Fibroblast of lung (primary cell): Measurements from ENCODE around the gene DDX25. TPM values are rescaled to one million over a fixed set of nuclear protein-coding genes. Genes with fewer than 3 reads are reported as not detected.

Experiments
- DNase-seq, 2 donors: peaks; one replicate each; pipeline versions ENCODE4 v3.0.0 to v3.0.0-alpha.2; 2010; ENCODE audit warnings: low read depth in 2 of 2
- H2AFZ ChIP-seq: 2 replicates; pipeline ENCODE4 v1.5.1; 2012; ENCODE audit warnings: low read length, control low read depth, inconsistent platforms
- H3K27ac ChIP-seq: 2 replicates; pipeline ENCODE4 v1.5.1; 2011; ENCODE audit warnings: low read length, control low read depth; ENCODE audit not compliant: insufficient read depth
- H3K27me3 ChIP-seq: 2 replicates; pipeline ENCODE4 v1.5.1; 2011; ENCODE audit warnings: mild to moderate bottlenecking, low read length; ENCODE audit not compliant: control insufficient read depth, insufficient read depth
- H3K36me3 ChIP-seq: 2 replicates; pipeline ENCODE4 v1.5.1; 2011; ENCODE audit warnings: low read length; ENCODE audit not compliant: control insufficient read depth, insufficient read depth
- H3K4me1 ChIP-seq: 2 replicates; pipeline ENCODE4 v1.5.1; 2011; ENCODE audit warnings: low read length; ENCODE audit not compliant: control insufficient read depth, insufficient read depth; ENCODE audit errors: extremely low read depth
- H3K4me2 ChIP-seq: 2 replicates; pipeline ENCODE4 v1.5.1; 2011; ENCODE audit warnings: low read length, control low read depth; ENCODE audit not compliant: insufficient read depth; ENCODE audit errors: extremely low read depth
- H3K4me3 ChIP-seq, 4 experiments: fragments of 200-600 bp in 1 of 4; sonication (generic) in 1 of 4; replicated peaks in 1 of 4; 2 replicates each; pipeline ENCODE4 v1.5.1; 2011 to 2016; ENCODE audit warnings: low read length in 4 of 4, low read depth in 3 of 4, mild to moderate bottlenecking in 3 of 4, control low read depth in 2 of 4, inconsistent platforms in 1 of 4, mixed read lengths in 1 of 4; ENCODE audit not compliant: insufficient read depth in 1 of 4; ENCODE audit errors: control extremely low read depth in 1 of 4
- H3K79me2 ChIP-seq: 2 replicates; pipeline ENCODE4 v1.5.1; 2012; ENCODE audit warnings: mild to moderate bottlenecking, low read length, inconsistent platforms; ENCODE audit not compliant: control insufficient read depth, insufficient read depth
- H3K9ac ChIP-seq: 2 replicates; pipeline ENCODE4 v1.5.1; 2011; ENCODE audit warnings: mild to moderate bottlenecking, low read length, control low read depth; ENCODE audit not compliant: insufficient read depth
- H3K9me3 ChIP-seq: 2 replicates; pipeline ENCODE4 v1.5.1; 2012; ENCODE audit warnings: low read depth, low read length; ENCODE audit not compliant: control insufficient read depth, insufficient read depth
- H4K20me1 ChIP-seq: 2 replicates; pipeline ENCODE4 v1.5.1; 2011; ENCODE audit warnings: low read length; ENCODE audit not compliant: control insufficient read depth, insufficient read depth; ENCODE audit errors: extremely low read depth
- EZH2 ChIP-seq: IDR thresholded peaks from 2 replicates; pipeline ENCODE4 v1.5.1; 2012; ENCODE audit warnings: low read length, control low read depth, mild to moderate bottlenecking; ENCODE audit errors: missing control alignments
- polyA plus RNA-seq, 2 donors: library from polyadenylated mRNA; depleted of rRNA in 1 of 2; stranded (reverse) in 1 of 2; unstranded in 1 of 2; fragments of >200 nt; gene quantifications; 2 replicates each; pipeline ENCODE4 v1.2.1, GENCODE V29; 2011 to 2012; ENCODE audit warnings: missing spikeins in 1 of 2
- total RNA-seq: library from RNA; depleted of rRNA; stranded (reverse); fragments of >200 nt; gene quantifications from 2 replicates; pipeline ENCODE4 v1.2.1, GENCODE V29; 2014
- TF ChIP-seq, protein P1 (sequence below), 2 donors: IDR thresholded peaks in 1 of 2; conservative IDR thresholded peaks in 1 of 2; 1 replicate in 1 of 2; 2 replicates in 1 of 2; pipeline ENCODE4 v1.5.1; 2011 to 2012; ENCODE audit warnings: low read length in 2 of 2, control low read depth in 1 of 2, inconsistent platforms in 1 of 2, low read depth in 1 of 2, mild to moderate bottlenecking in 1 of 2

The DDX25 gene
- total and polyA plus RNA-seq, 2 donors (not counting 1 experiment from before 2014, with no cell fraction given) = not detected

DNA sequence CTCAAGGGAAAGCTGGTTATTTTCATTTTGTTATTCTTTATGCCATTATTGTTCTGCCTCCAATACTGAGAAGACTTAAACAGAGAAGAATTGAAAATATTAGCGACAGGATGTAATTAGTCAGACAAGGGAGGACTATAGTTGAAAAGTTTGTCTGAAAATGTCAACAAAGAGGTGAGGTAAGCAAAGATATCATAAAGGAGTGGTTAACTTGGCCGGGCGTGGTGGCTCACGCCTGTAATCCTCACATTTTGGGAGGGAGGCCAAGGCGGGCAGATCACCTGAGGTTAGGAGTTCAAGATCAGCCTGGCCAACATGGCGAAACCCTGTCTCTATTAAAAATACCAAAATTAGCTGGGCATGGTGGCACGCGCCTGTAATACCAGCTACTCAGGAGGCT is 20.9 kb upstream of the DDX25 start:
- H4K20me1 ChIP-seq = no peaks in the 10 kb centered on the region
- H3K27ac ChIP-seq = no peak overlapping the region
- no peak for DNase-seq
- no peak overlapping the region for H2AFZ ChIP-seq
- no peaks in the 10 kb centered on the region for H3K36me3 ChIP-seq
- H3K79me2 ChIP-seq = no peaks in the 10 kb centered on the region
- H3K4me3 ChIP-seq = no peak overlapping the region
- no peaks in the 10 kb centered on the region for H3K27me3 ChIP-seq
- no peaks in the 10 kb centered on the region for H3K9me3 ChIP-seq
- no peaks in the 10 kb centered on the region for H3K4me1 ChIP-seq
- H3K9ac ChIP-seq = no peak overlapping the region
- no peak overlapping the region for H3K4me2 ChIP-seq
- TF ChIP-seq, protein P1, sequence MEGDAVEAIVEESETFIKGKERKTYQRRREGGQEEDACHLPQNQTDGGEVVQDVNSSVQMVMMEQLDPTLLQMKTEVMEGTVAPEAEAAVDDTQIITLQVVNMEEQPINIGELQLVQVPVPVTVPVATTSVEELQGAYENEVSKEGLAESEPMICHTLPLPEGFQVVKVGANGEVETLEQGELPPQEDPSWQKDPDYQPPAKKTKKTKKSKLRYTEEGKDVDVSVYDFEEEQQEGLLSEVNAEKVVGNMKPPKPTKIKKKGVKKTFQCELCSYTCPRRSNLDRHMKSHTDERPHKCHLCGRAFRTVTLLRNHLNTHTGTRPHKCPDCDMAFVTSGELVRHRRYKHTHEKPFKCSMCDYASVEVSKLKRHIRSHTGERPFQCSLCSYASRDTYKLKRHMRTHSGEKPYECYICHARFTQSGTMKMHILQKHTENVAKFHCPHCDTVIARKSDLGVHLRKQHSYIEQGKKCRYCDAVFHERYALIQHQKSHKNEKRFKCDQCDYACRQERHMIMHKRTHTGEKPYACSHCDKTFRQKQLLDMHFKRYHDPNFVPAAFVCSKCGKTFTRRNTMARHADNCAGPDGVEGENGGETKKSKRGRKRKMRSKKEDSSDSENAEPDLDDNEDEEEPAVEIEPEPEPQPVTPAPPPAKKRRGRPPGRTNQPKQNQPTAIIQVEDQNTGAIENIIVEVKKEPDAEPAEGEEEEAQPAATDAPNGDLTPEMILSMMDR (conservative IDR thresholded peaks at IDR 0.05 in 1 of 2, IDR thresholded peaks at IDR 0.05 in 1 of 2; ENCODE audit: low read depth in 1 of 2, low read length in 2 of 2) = no peak
- TF ChIP-seq EZH2 = no peak

DNA sequence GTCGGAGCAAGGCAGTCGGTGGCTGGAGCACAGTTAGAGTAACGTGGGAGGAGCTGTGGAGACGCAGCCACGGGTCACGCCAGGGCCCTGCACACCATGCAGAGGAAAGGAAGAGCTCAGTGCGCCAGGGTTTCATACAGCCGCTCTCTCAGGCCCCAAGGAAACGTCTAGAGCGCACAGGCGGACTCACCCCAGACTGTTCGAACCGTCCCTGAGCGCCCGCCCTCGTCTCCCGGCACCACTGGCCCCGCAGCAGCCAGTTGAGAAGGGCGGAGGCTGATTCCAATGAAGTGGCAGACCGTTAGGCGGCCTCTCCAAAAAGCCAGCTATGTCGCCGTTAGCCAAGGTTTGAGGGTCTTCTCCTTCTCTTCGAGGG is 17.3 kb upstream of the DDX25 start:
- peak overlapping the region; percentile 76 for H3K4me2 ChIP-seq
- peaks cover 27% of the 10 kb centered on the region for H3K79me2 ChIP-seq
- peaks cover 10% of the 10 kb centered on the region for H3K4me1 ChIP-seq
- H3K27ac ChIP-seq = peak overlapping the region; percentile 93
- TF ChIP-seq, protein P1 (conservative IDR thresholded peaks at IDR 0.05 in 1 of 2, IDR thresholded peaks at IDR 0.05 in 1 of 2; ENCODE audit: low read depth in 1 of 2, low read length in 2 of 2) = no peak
- no peak for TF ChIP-seq EZH2
- H4K20me1 ChIP-seq = no peaks in the 10 kb centered on the region
- DNase-seq = peak in 1 of 2 donors; percentile 10
- H3K4me3 ChIP-seq = peak overlapping the region; percentile 12 to 95 (median 60)
- H3K9ac ChIP-seq = peak overlapping the region; percentile 39
- peak overlapping the region; percentile 76 for H2AFZ ChIP-seq
- H3K9me3 ChIP-seq = no peaks in the 10 kb centered on the region
- peaks cover 2% of the 10 kb centered on the region for H3K36me3 ChIP-seq
- H3K27me3 ChIP-seq = no peaks in the 10 kb centered on the region

DNA sequence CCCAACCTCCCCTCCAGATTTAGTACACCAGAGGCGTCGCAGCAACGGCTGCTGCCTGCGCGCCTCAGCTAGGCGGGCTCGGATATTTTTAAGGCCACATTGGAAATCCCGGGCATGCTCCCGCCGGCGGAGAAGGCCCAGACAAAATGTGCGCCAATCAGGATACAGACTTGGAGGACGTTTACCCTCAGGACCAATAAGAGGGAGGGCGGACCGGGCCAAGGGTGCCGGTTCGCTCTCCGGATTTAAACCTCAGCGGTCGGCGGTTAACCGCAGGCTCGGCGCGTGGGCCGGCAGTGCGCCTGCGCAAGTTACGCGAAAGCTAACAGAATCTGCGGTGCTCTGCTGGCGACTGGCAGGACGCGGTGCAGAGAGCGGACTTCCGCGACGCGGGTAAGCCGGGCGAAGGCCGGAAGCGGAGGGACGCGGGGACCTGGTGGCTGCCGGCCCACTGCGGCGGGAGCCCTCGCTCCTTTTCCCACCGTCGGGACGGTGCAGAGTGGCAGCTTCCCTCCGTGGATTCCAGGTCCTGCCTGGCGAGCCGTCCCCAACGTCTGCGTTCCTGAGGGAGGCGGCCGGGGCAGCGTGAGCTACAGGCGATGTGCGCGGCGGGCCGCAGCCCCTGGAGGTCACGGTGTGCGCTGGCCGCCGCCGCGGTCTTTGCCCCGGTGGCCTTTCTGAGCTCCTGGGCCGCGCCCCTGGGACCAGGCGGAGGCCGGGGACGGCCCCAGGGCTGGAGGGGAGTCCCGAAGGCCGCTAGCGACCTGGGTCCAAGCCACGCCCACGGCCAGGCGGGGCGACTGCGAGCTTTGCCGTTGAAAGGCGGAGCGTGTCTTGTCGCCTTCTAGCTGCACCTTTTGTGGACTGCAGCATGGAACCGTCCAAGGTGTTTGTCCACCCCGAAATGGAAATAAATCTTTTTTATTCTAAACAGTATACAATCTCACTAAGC is 16.7 kb upstream of the DDX25 start, which contains the start of gene HYLS1:
Gene HYLS1, plus strand, starts transcription at position 296 of the 952 bp plus-strand sequence. CDS start 11,701 bp downstream, outside the sequence.
- TF ChIP-seq EZH2 = no peak
- TF ChIP-seq, protein P1 (conservative IDR thresholded peaks at IDR 0.05 in 1 of 2, IDR thresholded peaks at IDR 0.05 in 1 of 2; ENCODE audit: low read depth in 1 of 2, low read length in 2 of 2) = peak; percentile 8 to 23
- Histone ChIP-seq H3K4me3 (peak within 1 kb of the TSS; percentile 86 to 95 (median 92)), H4K20me1 (no peaks in the 10 kb centered on the region), H2AFZ (peak within 1 kb of the TSS; percentile 97), H3K4me1 (peaks cover 12% of the 10 kb centered on the region), H3K4me2 (peak within 1 kb of the TSS; percentile 76), H3K9me3 (no peaks in the 10 kb centered on the region), H3K79me2 (peaks cover 27% of the 10 kb centered on the region), H3K27ac (peak within 1 kb of the TSS; percentile 93), H3K9ac (peak within 1 kb of the TSS; percentile 89), H3K36me3 (peaks cover 2% of the 10 kb centered on the region), H3K27me3 (no peaks in the 10 kb centered on the region)
- peak; percentile 97 to 98 for DNase-seq
